Caki2 (cell line): ENCODE data around the gene TAAR8. TPM values are rescaled to one million over a fixed set of nuclear protein-coding genes. Genes with fewer than 3 reads are reported as not detected.
"Not testable (repeated sequence)": the region's sequence is repeated elsewhere in the genome, so short reads cannot be mapped to it uniquely, and the experiment has no call there.

Experiments
- DNase-seq: peaks from one replicate; pipeline ENCODE4 v3.0.0-alpha.2; 2015; ENCODE audit warnings: low read depth
- in situ Hi-C: cut with HindIII; loops from 2 replicates; pipeline ENCODE4 v1.10.0; 2016; ENCODE audit warnings: low sequenced_read_pairs, low pct_unique_long_range_greater_than_20kb, mixed read lengths
- total RNA-seq: library from RNA; depleted of rRNA; stranded (reverse); fragments of >200 nt; shearing (Covaris generic); gene quantifications from 2 replicates; pipeline ENCODE4 v1.2.3, GENCODE V29; 2014; ENCODE audit warnings: low replicate concordance; rRNA removed

The TAAR8 gene
- total RNA-seq, 1 experiment from 2014 or later: not detected

- in situ Hi-C loops, DNase-seq: not testable (repeated sequence)
Measured at GRCh38 chr6:132600900-132601299, 48.4 kb downstream of the TAAR8 start.

Other genes with a start within 250 kb of the TAAR8 start
- 23.9 and 33.6 TPM in 2 replicates for gene MOXD1, start 151.2 kb upstream of the TAAR8 start, total RNA-seq
- 4.8 and 21.9 TPM in 2 replicates for gene STX7, start 39.6 kb upstream of the TAAR8 start, total RNA-seq
- gene TAAR9, start 14.4 kb upstream of the TAAR8 start, total RNA-seq: not detected in 2 replicates
- gene TAAR6, start 17.6 kb downstream of the TAAR8 start, total RNA-seq: not detected in 2 replicates
- gene TAAR5, start 37.1 kb downstream of the TAAR8 start, total RNA-seq: not detected in 2 replicates
- not detected in 2 replicates for gene TAAR2, start 71.6 kb downstream of the TAAR8 start, total RNA-seq
- gene TAAR1, start 106.5 kb downstream of the TAAR8 start, total RNA-seq: not detected in 2 replicates
- not detected in 2 replicates for gene VNN1, start 161.4 kb downstream of the TAAR8 start, total RNA-seq
- gene VNN2, start 205.2 kb downstream of the TAAR8 start, total RNA-seq: not detected in 2 replicates
- gene SLC18B1, start 246.0 kb downstream of the TAAR8 start, total RNA-seq: 11.7 and 15.5 TPM in 2 replicates